KBM-7 (cell line): Measurements from ENCODE around the gene ST3GAL3.

Source experiments
- DNase-seq: peaks from one replicate; pipeline ENCODE4 v3.0.0-alpha.2; 2015
- in situ Hi-C: fragments of 300-500 bp; cut with MboI; formaldehyde crosslinking; loops from 2 replicates; pipeline ENCODE4 v1.14.3; 2020; ENCODE audit warnings: low sequenced_read_pairs, low pct_unique_long_range_greater_than_20kb, mixed read lengths

ST3GAL3 gene, protein sequence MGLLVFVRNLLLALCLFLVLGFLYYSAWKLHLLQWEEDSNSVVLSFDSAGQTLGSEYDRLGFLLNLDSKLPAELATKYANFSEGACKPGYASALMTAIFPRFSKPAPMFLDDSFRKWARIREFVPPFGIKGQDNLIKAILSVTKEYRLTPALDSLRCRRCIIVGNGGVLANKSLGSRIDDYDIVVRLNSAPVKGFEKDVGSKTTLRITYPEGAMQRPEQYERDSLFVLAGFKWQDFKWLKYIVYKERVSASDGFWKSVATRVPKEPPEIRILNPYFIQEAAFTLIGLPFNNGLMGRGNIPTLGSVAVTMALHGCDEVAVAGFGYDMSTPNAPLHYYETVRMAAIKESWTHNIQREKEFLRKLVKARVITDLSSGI

DNA sequence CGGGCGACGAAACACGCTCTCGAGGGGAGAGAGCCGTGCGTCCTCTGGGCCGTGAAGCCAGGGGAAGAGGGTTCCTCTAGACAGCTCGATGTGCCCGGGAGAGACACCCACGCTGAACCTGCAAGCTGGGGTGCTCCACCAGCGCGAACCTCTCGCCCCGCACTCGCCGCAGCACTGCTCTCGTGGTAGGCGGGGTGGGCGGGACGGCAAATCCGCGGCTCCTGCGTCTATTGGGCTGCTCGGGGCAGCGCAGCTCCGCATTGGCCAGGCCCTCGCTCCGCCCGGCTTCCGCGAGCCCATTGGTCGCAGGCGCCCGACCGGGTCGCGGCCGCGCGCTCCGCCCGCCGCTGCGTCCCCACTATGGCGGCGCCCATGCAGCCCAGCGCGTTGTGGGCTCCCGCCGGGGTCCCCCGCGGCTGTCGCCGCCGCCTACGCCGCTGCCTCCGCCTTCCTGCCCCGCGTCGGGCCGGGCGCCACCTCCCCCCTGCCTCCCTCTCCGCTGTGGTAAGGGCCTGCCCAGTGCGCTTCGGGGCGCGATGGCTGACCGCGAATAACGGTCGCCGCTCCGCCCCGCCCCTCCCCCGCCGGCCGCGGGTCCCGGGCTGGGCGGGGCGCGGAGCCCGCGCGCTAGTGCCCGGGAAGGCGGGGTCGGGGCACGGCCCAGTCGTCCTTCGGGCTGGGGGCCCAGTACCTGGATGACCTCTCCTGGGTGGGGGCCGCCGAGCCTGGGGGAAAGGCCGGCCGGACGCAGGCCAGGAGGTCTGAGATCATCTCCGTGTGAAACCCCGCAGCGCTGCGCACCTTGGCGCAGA, at the start of gene ST3GAL3:
Gene ST3GAL3, plus strand, starts transcription at position 347 of the 812 bp plus-strand sequence. CDS start 28,727 bp downstream, outside the sequence.
- in situ Hi-C loops: no loop called here
- peak; percentile 91 for DNase-seq

DNA sequence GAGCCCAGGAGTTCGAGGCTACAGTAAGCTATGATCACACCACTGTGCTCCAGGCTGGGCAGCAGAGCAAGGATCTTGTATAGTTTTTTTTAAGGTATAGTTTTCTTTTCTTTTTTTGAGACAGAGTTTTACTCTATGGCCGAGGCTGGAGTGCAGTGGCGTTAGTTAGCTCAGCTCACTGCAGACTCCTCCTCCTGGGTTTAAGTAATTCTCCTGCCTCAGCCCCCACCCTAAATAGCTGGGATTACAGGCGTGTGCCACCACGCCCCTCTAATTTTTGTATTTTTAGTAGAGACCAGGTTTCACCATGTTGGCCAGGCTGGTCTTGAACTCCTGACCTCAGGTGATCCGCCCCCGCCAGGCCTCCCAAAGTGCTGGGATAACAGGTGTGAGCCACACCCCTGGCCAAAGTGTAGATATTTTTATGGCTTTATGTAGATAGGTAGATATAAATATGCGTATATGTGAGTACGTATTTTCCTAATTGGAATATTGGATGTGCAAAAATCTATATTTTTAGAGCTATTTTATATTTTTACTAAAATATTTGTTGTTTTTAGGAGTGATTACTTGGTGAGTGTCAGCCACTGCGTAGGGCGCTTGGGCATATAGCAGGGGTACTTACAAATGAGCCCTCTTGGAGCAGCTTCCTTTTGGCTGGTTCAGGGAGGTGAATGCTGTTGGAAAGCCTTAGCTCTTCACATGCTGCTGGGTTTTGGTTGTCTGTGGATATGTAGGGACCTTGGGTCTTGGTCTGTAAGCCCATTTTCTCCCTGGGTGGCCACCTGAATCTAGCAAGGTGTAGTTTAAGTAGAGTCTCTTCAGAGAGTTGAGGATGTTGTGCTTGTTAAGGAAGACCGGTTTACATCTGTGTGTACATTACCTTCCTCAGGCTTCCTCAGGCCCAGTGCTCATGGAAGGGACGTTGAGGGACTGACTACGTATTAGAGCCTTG, 47.8 kb upstream of the ST3GAL3 start:
- in situ Hi-C loops: no loop called here
- no peak for DNase-seq

DNA sequence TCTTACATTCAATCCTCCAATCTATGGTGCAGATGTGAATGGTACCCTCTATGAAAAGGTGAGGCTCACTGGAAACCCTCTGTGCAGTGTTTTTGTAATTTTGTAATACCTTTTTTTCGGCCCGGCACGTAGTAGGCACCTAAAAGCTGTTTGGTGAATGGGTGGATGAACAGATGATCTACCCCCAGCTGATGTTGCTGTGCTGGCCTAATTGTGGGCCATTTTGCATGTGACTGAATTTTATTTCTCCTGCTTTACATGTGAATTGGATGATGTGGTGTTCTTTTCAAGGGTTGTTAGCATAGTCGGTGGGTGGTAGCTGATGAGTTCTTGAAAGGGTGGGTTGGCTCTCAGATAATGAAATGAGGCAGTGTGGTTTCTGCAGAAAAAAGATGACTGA, 47.0 kb upstream of the ST3GAL3 start:
- in situ Hi-C loops: no loop called here
- no peak for DNase-seq

DNA sequence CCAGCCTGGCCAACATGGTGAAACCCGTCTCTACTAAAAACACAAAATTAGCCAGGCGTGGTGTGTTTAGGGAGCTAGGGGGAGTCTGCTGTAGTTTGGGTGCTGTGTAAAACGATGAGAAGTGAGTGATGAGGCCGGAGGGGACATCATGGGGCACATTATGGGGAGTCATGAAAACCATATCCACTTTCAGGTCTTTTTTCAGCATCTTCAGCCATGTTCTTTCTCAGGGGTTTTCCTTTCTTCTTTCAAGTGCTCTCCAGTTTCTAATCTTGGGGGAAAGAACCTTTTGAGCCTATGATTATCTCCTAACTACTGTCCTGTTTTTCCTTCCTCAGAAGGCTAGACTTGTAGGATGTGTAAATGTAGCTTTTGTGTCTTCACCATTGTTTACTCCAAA, 43.0 kb upstream of the ST3GAL3 start:
- in situ Hi-C loops: no loop called here

DNA sequence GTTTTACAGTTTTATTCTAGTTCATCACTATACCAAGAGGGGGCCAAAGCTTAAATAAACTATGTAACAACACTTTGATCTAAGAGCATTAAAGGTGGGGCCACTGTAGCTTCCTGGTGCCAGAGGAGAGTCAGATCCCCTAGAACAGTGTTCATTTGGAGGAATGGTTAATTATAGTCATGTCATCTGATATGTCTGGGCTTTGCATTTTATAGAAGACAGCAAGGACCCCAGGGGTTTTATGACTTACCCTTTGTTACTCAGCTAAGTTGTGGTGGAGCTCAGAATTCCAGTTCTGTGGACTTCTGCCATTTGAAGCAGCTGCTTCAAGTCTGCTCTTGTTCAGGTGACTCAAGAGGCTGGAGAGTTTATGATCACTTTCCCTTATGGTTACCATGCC, 40.7 kb upstream of the ST3GAL3 start:
- in situ Hi-C loops: no loop called here
- no peak for DNase-seq

More for the DNA sequence above, 43.0 kb upstream of the ST3GAL3 start:
- DNase-seq: no peak

DNA sequence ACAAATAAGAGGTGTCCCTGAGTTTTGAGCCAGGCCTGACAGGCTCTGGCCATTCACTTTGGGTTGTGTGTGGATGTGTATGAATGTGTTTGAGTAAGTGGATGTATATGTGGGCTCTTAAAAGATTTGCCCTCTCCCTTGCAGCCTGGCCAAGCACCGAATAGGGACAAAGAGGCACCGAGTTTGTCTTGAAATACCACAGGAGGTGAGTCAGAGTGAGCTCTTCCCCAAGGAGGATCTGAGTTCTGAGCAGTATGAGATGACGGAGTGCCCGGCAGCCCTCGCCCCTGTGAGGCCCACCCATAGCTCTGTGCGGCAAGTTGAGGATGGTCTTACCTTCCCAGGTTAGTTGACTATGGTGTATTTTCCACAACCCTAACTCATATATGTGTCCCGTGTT, 38.4 kb upstream of the ST3GAL3 start:
- in situ Hi-C loops: no loop called here
- DNase-seq: no peak

DNA sequence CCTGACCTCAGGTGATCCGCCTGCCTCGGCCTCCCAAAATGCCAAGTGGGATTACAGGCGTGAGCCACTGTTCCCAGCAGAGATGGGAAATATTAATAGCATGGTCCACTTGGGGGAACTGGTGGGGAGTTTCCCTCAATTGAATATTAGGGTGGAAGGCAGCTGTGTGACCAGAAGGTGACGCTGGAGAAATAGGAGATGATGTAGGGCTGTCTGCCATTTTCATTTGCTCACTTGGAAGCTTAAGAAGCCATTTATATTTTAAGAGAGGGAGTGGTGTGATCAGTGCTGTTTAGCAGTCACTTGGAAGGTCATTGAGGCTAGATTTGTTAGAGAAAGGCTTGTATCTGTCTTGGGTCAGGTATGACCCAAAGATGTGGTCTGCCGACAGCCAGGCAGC, 37.5 kb upstream of the ST3GAL3 start:
- in situ Hi-C loops: no loop called here
- no peak for DNase-seq

DNA sequence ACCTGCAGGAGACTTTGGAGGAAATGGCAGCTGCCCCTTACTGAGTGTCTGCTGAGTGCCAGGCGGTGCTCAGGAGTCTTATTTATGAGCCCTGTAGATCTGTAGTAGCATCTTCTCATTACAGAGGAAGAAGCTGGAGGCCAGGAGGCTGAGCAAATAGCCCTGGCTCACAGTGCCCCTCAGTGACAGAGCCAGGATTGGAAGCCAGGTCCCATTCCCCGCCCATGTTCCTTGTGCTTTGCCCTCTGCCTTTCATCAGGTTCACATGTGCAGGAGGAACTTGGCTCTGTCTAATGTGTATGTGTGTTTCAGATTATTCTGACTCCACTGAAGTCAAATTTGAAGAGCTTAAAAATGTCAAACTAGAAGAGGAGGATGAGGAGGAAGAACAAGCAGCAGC, 36.1 kb upstream of the ST3GAL3 start:
- in situ Hi-C loops: no loop called here
- no peak for DNase-seq

DNA sequence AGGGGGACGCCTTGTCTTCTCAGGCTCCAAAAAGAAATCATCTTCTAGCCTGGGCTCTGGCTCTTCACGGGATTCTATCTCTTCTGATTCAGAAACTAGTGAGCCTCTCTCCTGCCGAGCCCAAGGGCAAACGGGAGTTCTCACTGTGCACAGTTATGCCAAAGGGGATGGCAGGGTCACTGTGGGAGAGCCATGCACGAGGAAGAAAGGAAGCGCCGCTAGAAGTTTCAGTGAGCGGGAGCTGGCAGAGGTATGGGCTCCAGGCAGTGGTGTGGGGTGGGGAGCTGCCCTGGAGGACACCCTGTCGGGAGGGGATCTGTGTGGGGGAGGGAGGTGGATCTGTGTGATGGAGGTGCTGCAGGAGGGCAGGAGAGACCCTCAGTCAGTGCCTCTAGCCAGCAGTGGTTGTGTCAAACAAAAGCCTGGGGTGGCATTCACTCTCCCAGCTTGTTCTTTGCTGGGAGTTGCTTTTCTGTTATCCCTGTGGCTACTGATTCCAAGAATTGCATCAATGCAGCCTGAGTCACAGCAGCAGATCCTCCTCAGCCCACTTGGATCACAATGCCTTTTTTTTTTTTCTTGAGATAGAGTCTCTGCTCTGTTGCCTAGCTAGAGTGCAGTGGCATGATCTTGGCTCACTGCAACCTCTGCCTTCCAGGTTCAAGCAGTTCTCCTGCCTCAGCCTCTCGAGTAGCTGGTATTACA, 35.6 kb upstream of the ST3GAL3 start:
- in situ Hi-C loops: no loop called here

DNA sequence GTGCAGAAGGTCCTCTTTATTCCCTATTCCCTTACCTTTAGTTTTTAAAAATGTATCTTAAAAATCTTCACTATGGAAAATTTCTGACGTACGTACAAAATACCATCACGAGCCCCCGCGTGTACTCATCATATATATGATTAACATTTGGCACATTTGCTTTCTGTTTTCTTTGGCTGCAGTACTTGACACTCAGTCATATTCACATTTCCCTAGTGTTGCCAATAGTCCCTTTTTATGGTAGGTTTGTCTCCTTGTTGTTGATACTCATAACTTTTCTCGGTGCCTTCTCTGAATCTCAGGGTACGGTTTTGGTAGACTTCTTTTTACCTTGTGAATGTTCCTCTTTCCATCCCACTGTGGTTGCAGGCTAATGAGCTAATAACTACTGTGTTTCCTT, 34.1 kb upstream of the ST3GAL3 start:
- in situ Hi-C loops: no loop called here
- DNase-seq: no peak

More for the DNA sequence above, 35.6 kb upstream of the ST3GAL3 start:
- no peak for DNase-seq

DNA sequence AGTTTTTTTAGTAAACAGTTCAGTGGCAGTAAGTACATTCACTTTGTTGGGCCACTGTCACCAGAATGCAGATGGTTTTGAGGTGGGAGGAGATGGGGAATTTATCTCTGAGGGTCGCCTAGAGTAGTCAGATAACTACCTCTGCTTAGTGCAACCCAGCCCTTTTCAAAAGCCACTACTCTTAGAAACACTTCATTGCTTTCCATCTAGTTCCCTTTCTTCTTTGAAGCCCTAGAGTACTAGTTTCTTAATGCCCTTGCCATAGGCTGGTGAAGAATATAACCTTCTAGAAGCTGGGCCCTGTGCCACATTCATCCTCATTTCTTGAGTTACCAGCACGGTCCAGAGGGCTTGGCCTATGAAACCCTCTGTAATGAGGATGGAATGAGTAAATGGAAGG, 28.4 kb upstream of the ST3GAL3 start:
- DNase-seq: no peak
- in situ Hi-C loops: no loop called here

DNA sequence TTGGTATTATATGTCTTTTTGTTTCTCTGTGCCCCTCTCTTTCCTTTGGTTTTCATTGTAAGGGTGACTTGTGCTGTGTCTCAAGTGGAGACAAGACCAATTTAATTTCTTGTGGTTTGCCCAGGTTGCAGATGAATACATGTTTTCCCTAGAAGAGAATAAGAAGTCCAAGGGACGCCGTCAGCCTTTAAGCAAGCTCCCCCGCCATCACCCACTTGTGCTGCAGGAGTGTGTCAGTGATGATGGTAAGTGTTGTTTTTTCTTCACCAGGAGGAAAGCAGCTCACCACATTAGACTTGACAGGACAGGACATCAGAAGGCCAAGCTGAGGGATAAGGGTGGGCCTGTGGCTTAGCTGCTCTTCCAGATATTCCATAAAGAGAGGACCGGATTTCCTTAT, 23.8 kb upstream of the ST3GAL3 start:
- in situ Hi-C loops: no loop called here
- DNase-seq: no peak

DNA sequence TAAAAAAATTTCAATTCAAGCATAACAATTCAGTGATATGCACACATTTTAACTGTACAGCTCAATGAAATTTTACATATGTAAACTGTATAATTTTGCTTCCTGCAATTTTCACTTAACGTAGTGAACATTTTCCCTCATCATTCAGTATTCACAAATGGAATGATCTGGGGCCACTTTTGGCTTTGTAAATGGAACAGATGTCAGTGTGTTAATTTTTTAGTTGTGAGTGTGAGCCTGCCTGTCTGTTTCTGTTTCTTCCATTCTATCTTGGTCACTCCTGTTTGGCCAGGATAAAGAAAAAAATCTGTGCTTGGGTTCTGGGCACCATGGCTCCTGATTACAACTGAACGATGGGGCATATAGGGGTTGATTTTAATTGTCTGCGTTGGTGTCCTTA, 20.5 kb upstream of the ST3GAL3 start:
- in situ Hi-C loops: no loop called here
- DNase-seq: no peak

DNA sequence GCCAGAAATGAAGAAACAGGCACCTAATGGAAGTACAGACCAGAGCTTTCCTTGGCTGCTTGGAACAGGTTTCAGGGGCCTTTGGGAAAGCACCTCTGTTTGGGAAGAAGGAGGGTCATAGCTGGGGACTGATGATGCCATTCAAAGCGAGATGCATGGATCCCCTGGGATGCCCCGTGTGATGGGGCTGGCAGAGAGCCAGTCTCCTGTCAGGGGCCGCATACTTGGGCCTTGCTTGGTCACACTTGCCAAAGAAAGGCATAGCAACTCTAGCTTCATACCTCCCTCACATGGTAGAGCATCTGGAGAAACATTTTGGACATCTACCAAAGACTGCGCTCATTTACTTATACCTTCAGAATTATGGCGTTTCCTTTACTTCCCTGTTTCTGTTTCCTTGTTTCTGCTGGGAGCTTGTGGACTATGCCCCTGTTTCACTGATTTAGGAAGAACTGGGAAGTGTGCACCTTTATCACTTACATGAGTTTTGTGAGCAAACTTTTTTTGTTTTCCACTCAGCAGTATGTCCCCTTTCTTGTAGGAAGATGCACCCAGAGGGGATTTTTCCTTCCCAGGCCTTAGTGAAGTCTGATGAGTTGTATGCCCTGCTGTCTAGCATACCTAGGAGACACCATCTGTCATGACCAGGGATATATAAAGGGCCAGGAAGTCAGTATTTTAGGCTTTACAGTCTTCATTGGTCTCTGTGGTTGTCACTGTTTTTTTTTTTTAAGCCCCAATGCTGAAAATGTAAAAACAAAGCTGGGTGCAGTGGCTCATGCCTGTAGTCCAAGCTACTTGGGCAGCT, 19.8 kb upstream of the ST3GAL3 start:
- in situ Hi-C loops: no loop called here
- DNase-seq: no peak

DNA sequence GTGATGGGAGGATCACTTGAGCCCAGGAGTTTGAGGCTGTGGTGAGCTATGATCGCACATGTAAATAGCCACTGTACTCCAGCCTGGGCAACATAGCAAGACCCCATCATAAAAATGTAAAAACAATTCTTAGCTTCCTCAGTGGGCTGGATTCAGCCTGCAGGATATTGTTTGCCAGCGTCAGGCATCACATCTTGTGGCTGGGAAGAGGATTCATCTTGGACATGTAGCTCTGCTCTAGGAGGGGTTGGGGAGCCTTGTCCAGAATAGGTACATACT, 19.3 kb upstream of the ST3GAL3 start:
- DNase-seq: no peak
- in situ Hi-C loops: no loop called here

DNA sequence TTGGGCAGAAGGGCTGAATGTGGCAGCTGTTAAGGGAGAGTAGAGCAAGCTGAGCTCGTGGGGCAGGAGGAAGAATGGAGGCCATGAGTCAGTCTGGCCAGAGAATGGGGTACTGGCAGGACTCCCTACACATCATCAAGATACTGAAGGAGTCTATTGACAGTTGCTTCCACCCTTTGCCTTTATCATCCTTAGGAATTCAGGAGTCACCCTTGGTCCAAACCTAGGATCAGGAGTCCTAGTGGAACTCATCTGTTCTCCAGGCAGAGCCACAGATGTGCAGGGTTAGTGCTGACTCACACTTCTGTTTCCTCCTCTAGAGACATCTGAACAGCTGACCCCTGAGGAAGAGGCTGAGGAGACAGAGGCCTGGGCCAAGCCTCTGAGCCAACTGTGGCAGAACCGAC, 18.7 kb upstream of the ST3GAL3 start:
- in situ Hi-C loops: no loop called here
- DNase-seq: no peak

DNA sequence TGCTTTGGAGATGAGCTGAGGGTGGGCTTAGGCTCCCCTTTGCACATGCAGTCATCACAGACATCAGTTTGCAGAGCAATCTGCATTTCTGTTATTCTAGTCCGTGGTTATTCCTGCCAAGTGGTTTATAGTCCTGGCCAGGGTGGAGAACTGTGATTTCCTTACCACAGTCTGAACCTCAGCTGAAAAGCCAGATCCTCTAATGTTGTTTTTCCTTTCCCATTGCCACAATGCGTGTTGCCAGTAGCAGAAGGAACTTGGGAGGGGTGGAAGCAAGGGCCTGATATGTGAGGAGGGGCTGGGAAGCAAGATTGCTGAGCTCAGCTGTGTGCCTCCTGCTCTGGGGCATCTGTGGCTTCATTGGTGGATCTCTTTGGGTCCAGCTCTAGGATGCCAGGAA, 18.0 kb upstream of the ST3GAL3 start:
- no peak for DNase-seq
- in situ Hi-C loops: no loop called here
